Keratinocyte (primary cell): ENCODE measurements around the gene SLC17A3. TPM values are rescaled to one million over a fixed set of nuclear protein-coding genes. Genes with fewer than 3 reads are reported as not detected.

Experiments
- DNase-seq: peaks from one replicate; pipeline ENCODE4 v3.0.0-alpha.2; 2011; ENCODE audit warnings: low read depth, missing footprints, low spot score
- FAIRE-seq: peaks from 2 replicates; lab custom pipeline; 2011; peaks lifted over from hg19 to GRCh38; lab: Jason Lieb, UNC
- H2AFZ ChIP-seq: 2 replicates; pipeline ENCODE4 v1.6.0; 2012; ENCODE audit warnings: low read length, control low read depth, inconsistent platforms; ENCODE audit not compliant: control insufficient read depth
- H3K27ac ChIP-seq: 2 replicates; pipeline ENCODE4 v1.5.1; 2011; ENCODE audit warnings: low read length; ENCODE audit not compliant: control insufficient read depth, insufficient read depth
- H3K27me3 ChIP-seq: 3 replicates; pipeline ENCODE4 v1.6.0; 2011; ENCODE audit warnings: low read length; ENCODE audit not compliant: control insufficient read depth, insufficient read depth; ENCODE audit errors: extremely low read depth
- H3K36me3 ChIP-seq, 2 experiments: 2 replicates in 1 of 2; 3 replicates in 1 of 2; pipeline ENCODE4 v1.5.1; 2011; ENCODE audit warnings: low read length in 2 of 2, mild to moderate bottlenecking in 1 of 2; ENCODE audit not compliant: control insufficient read depth in 2 of 2, insufficient read depth in 2 of 2; ENCODE audit errors: extremely low read depth in 1 of 2
- H3K4me1 ChIP-seq: 3 replicates; pipeline ENCODE4 v1.5.1; 2011; ENCODE audit warnings: low read length; ENCODE audit not compliant: control insufficient read depth, insufficient read depth; ENCODE audit errors: extremely low read depth
- H3K4me2 ChIP-seq: 3 replicates; pipeline ENCODE4 v1.6.0; 2011; ENCODE audit warnings: low read depth, low read length; ENCODE audit not compliant: control insufficient read depth, insufficient read depth; ENCODE audit errors: extremely low read depth
- H3K4me3 ChIP-seq, 3 experiments: fragments of 200-600 bp in 1 of 3; sonication (generic) in 1 of 3; 2 replicates in 2 of 3; 3 replicates in 1 of 3; pipeline ENCODE4 v1.5.1; 2011 to 2016; ENCODE audit warnings: low read length in 3 of 3, mild to moderate bottlenecking in 3 of 3, control low read depth in 2 of 3, inconsistent platforms in 1 of 3, low read depth in 1 of 3, mixed read lengths in 1 of 3, mixed run types in 1 of 3, moderate library complexity in 1 of 3; ENCODE audit not compliant: control insufficient read depth in 2 of 3, insufficient read depth in 2 of 3; ENCODE audit errors: extremely low read depth in 1 of 3
- H3K79me2 ChIP-seq: 2 replicates; pipeline ENCODE4 v1.6.0; 2012; ENCODE audit warnings: low read length; ENCODE audit not compliant: control insufficient read depth, insufficient read depth
- H3K9ac ChIP-seq: 3 replicates; pipeline ENCODE4 v1.6.0; 2011; ENCODE audit warnings: low read length; ENCODE audit not compliant: control insufficient read depth, insufficient read depth; ENCODE audit errors: extremely low read depth
- H3K9me1 ChIP-seq: 3 replicates; pipeline ENCODE4 v1.6.0; 2011; ENCODE audit warnings: low read length; ENCODE audit not compliant: control insufficient read depth, insufficient read depth; ENCODE audit errors: extremely low read depth
- H3K9me3 ChIP-seq: 2 replicates; pipeline ENCODE4 v1.5.1; 2012; ENCODE audit warnings: low read depth, low read length; ENCODE audit not compliant: control insufficient read depth
- H4K20me1 ChIP-seq: 3 replicates; pipeline ENCODE4 v1.6.0; 2011; ENCODE audit warnings: low read length; ENCODE audit not compliant: control insufficient read depth, insufficient read depth; ENCODE audit errors: extremely low read depth
- EZH2 ChIP-seq: IDR thresholded peaks from one replicate; pipeline ENCODE4 v1.6.1; 2012; ENCODE audit warnings: inconsistent platforms, mild to moderate bottlenecking, low read length, moderate library complexity
- dilution Hi-C: fragments of 300-500 bp; cut with MboI; formaldehyde crosslinking; loops from one replicate; pipeline ENCODE4 v1.7.0; 2020; ENCODE audit warnings: low sequenced_read_pairs; ENCODE audit not compliant: extremely low pct_ligation_motif_present
- polyA plus RNA-seq, 5 experiments: library from polyadenylated mRNA; depleted of rRNA in 3 of 5; stranded (reverse) in 3 of 5; stranded (forward) in 1 of 5; unstranded in 1 of 5; fragments of >200 nt; gene quantifications; 1 replicate in 1 of 5; 2 replicates in 3 of 5; 3 replicates in 1 of 5; pipeline versions ENCODE4 v1.2.1 to v1.2.3, GENCODE V29; 2011 to 2012; ENCODE audit warnings: missing spikeins in 2 of 5, low read depth in 1 of 5, low replicate concordance in 1 of 5
- TF ChIP-seq, protein P1 (sequence below), 3 experiments: IDR thresholded peaks in 1 of 3; conservative IDR thresholded peaks in 1 of 3; optimal IDR thresholded peaks in 1 of 3; 2 replicates in 2 of 3; 3 replicates in 1 of 3; pipeline versions ENCODE3 to v1.5.1; 2011; ENCODE audit warnings: low read length in 3 of 3, mild to moderate bottlenecking in 3 of 3, moderate library complexity in 2 of 3, control low read depth in 1 of 3, inconsistent platforms in 1 of 3; ENCODE audit not compliant: insufficient read depth in 2 of 3; ENCODE audit errors: extremely low read depth in 1 of 3

The SLC17A3 gene
- polyA plus RNA-seq, 1 donor (not counting 4 experiments of a cell fraction or from before 2014, with no cell fraction given), result not detected

- H3K27me3 ChIP-seq, result no peaks in the 10 kb centered on the region
- no peak for DNase-seq
- H3K9me3 ChIP-seq, result no peaks in the 10 kb centered on the region
- TF ChIP-seq, protein P1, sequence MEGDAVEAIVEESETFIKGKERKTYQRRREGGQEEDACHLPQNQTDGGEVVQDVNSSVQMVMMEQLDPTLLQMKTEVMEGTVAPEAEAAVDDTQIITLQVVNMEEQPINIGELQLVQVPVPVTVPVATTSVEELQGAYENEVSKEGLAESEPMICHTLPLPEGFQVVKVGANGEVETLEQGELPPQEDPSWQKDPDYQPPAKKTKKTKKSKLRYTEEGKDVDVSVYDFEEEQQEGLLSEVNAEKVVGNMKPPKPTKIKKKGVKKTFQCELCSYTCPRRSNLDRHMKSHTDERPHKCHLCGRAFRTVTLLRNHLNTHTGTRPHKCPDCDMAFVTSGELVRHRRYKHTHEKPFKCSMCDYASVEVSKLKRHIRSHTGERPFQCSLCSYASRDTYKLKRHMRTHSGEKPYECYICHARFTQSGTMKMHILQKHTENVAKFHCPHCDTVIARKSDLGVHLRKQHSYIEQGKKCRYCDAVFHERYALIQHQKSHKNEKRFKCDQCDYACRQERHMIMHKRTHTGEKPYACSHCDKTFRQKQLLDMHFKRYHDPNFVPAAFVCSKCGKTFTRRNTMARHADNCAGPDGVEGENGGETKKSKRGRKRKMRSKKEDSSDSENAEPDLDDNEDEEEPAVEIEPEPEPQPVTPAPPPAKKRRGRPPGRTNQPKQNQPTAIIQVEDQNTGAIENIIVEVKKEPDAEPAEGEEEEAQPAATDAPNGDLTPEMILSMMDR (optimal IDR thresholded peaks at IDR 0.05 in 1 of 3, IDR thresholded peaks at IDR 0.05 in 1 of 3, conservative IDR thresholded peaks at IDR 0.05 in 1 of 3; ENCODE audit: extremely low read depth in 1 of 3, insufficient read depth in 2 of 3, low read length in 3 of 3), result no peak
- no peak for TF ChIP-seq EZH2
- H3K4me3 ChIP-seq, result no peak overlapping the region
- no peaks in the 10 kb centered on the region for H3K4me1 ChIP-seq
- H3K27ac ChIP-seq, result no peak overlapping the region
- H3K79me2 ChIP-seq, result no peaks in the 10 kb centered on the region
- no peak for FAIRE-seq
- H3K9ac ChIP-seq, result no peak overlapping the region
- H2AFZ ChIP-seq, result no peak overlapping the region
- H3K4me2 ChIP-seq, result no peak overlapping the region
- no peaks in the 10 kb centered on the region for H4K20me1 ChIP-seq
- dilution Hi-C loops, result no loop called here
- H3K36me3 ChIP-seq, result no peaks in the 10 kb centered on the region
- H3K9me1 ChIP-seq, result no peaks in the 10 kb centered on the region
These were observed 2.0 kb upstream of the SLC17A3 start for GRCh38 chr6:25875926-25876602.

DNA sequence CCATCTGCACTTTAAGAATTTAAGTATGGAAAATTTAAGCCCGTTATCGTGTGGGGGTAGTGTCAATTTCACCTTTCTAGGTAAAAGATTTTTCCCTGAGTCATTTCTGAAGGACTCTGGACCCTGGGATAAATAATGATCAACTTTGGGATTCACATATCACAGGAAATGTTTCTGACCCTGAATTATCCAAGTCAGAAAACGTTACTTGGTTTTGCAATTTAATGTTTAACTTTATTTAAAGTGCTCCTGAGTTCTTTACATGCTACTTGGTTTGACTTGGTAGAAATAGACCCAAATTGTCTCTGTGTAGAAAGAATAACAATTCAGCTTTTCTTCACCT, 1.5 kb upstream of the SLC17A3 start:
- Histone ChIP-seq H3K4me2 (no peak overlapping the region), H3K36me3 (no peaks in the 10 kb centered on the region), H3K4me3 (no peak overlapping the region), H3K79me2 (no peaks in the 10 kb centered on the region), H3K9me1 (no peaks in the 10 kb centered on the region), H4K20me1 (no peaks in the 10 kb centered on the region), H3K4me1 (no peaks in the 10 kb centered on the region), H3K27ac (no peak overlapping the region), H2AFZ (no peak overlapping the region), H3K9me3 (no peaks in the 10 kb centered on the region), H3K27me3 (no peaks in the 10 kb centered on the region), H3K9ac (no peak overlapping the region)
- TF ChIP-seq, protein P1 (optimal IDR thresholded peaks at IDR 0.05 in 1 of 3, IDR thresholded peaks at IDR 0.05 in 1 of 3, conservative IDR thresholded peaks at IDR 0.05 in 1 of 3; ENCODE audit: extremely low read depth in 1 of 3, insufficient read depth in 2 of 3, low read length in 3 of 3), result no peak
- no peak for TF ChIP-seq EZH2
- dilution Hi-C loops, result no loop called here
- FAIRE-seq, result no peak
- no peak for DNase-seq
